Stomach (tissue), 9 donors: Measurements from ENCODE around the gene NOL8. TPM values are rescaled to one million over a fixed set of nuclear protein-coding genes. Genes with fewer than 3 reads are reported as not detected.

ENCODE experiments used
- DNase-seq, 2 donors: peaks; one replicate each; pipeline versions ENCODE4 v3.0.0 to v3.0.0-alpha.2; 2013 to 2019
- H3K27ac ChIP-seq, 5 donors: fragments of 200-600 bp in 4 of 5; sonication (generic) in 4 of 5; one replicate each; pipeline ENCODE4 v1.5.1; 2013 to 2019; ENCODE audit warnings: mild to moderate bottlenecking in 1 of 5, moderate library complexity in 1 of 5
- H3K27me3 ChIP-seq, 3 donors: fragments of 200-600 bp; sonication (generic); one replicate each; pipeline ENCODE4 v1.5.1; 2017 to 2019; ENCODE audit warnings: mixed run types in 1 of 3
- H3K36me3 ChIP-seq, 4 donors: fragments of 200-600 bp; sonication (generic); 1 replicate in 3 of 4; 2 replicates in 1 of 4; pipeline ENCODE4 v1.5.1; 2016 to 2019
- H3K4me1 ChIP-seq, 4 donors: fragments of 200-600 bp; sonication (generic); one replicate each; pipeline ENCODE4 v1.5.1; 2016 to 2019
- H3K4me3 ChIP-seq, 4 donors: fragments of 200-600 bp; sonication (generic) in 3 of 4; one replicate each; pipeline ENCODE4 v1.5.1; 2016 to 2019; ENCODE audit warnings: mild to moderate bottlenecking in 1 of 4
- H3K9me3 ChIP-seq, 4 donors: fragments of 200-600 bp; sonication (generic); one replicate each; pipeline ENCODE4 v1.5.1; 2016 to 2019
- CTCF ChIP-seq, 7 experiments: fragments of 450-650 bp in 4 of 7; fragments of 200-600 bp in 3 of 7; sonication (generic) in 3 of 7; IDR thresholded peaks; one replicate each; pipeline ENCODE4 v1.5.1; 2016 to 2019; ENCODE audit warnings: antibody characterized with exemption in 7 of 7, control low read depth in 2 of 7, mild to moderate bottlenecking in 1 of 7
- EP300 ChIP-seq: sonication (generic); formaldehyde crosslinking; IDR thresholded peaks from one replicate; pipeline ENCODE4 v1.6.1; 2017; ENCODE audit warnings: antibody characterized with exemption
- POLR2A ChIP-seq, 4 donors: fragments of 450-650 bp; IDR thresholded peaks; one replicate each; pipeline ENCODE4 v1.6.1; 2016; ENCODE audit warnings: antibody characterized with exemption in 4 of 4, control low read depth in 2 of 4, mild to moderate bottlenecking in 1 of 4, moderate library complexity in 1 of 4
- POLR2AphosphoS5 ChIP-seq, 3 donors: sonication (generic); formaldehyde crosslinking; IDR thresholded peaks; one replicate each; pipeline ENCODE4 v1.6.1; 2016; ENCODE audit warnings: antibody characterized with exemption in 3 of 3
- WGBS, 5 donors: extraction: QIAGEN DNeasy Blood & Tissue Kit in 3 of 5; methylation state at CpG; one replicate each; pipeline versions ENCODE4 v1.1.5 to v1.1.7; 2013 to 2018; 5-methylcytosine and 5-hydroxymethylcytosine counted together
- intact Hi-C: fragments of 100-400 bp; cut with DNase I; formaldehyde crosslinking; loops from one replicate; pipeline ENCODE4 v1.15.1; 2023; ENCODE audit warnings: low total_unique reads
- polyA plus RNA-seq, 3 donors: library from polyadenylated mRNA; stranded (reverse); fragments of 200-250 nt; gene quantifications; one replicate each; pipeline ENCODE4 v1.2.3, GENCODE V29; 2013
- total RNA-seq, 5 donors: library from RNA; depleted of rRNA; stranded (reverse); fragments of >200 nt; gene quantifications; one replicate each; pipeline versions ENCODE4 v1.1.0 to v1.2.3, GENCODE V29; 2014 to 2016
- donor health status: healthy with polysubstance abuse.
- donor health status: Bipolar disorder and iron deficiency.
- donor health status: healthy.

The NOL8 gene
- total and polyA plus RNA-seq, 8 donors = 11.9 to 75.4 (median 22.3) TPM

- WGBS, 5 donors = 36 to 74% (median 50%) methylated on average over 3 of the region's 3 CpGs
- H3K27me3 ChIP-seq = no peaks in the 10 kb centered on the region
- peaks cover 0 to 5% (median 2%) of the 10 kb centered on the region in 4 donors for H3K36me3 ChIP-seq
- DNase-seq = no peak
- peaks cover 0 to 7% (median 0%) of the 10 kb centered on the region in 4 donors for H3K4me1 ChIP-seq
- TF ChIP-seq POLR2AphosphoS5 (IDR thresholded peaks at IDR 0.05) (no peak), EP300 (no peak), CTCF (IDR thresholded peaks at IDR 0.05) (no peak), POLR2A (IDR thresholded peaks at IDR 0.05) (no peak)
- intact Hi-C loops = no loop called here
- H3K27ac ChIP-seq = no peak overlapping the region
- no peaks in the 10 kb centered on the region for H3K9me3 ChIP-seq
- no peak overlapping the region for H3K4me3 ChIP-seq
Measured at GRCh38 chr9:92332577-92333281, 7.6 kb upstream of the NOL8 start.

- Histone ChIP-seq H3K4me1 (peaks cover 10 to 41% (median 24%) of the 10 kb centered on the region in 4 donors), H3K9me3 (no peaks in the 10 kb centered on the region), H3K27ac (no peak overlapping the region), H3K27me3 (no peaks in the 10 kb centered on the region), H3K36me3 (peaks cover 0 to under 1% (median under 1%) of the 10 kb centered on the region in 4 donors), H3K4me3 (no peak overlapping the region)
- TF ChIP-seq POLR2A (IDR thresholded peaks at IDR 0.05) = no peak
- no peak for TF ChIP-seq EP300
- no peak for TF ChIP-seq CTCF (IDR thresholded peaks at IDR 0.05)
- no peak for TF ChIP-seq POLR2AphosphoS5 (IDR thresholded peaks at IDR 0.05)
- WGBS, 5 donors = 33 to 44% (median 40%) methylated on average over 2 of the region's 2 CpGs
- peak in 1 of 2 donors; percentile 66 for DNase-seq
- intact Hi-C loops = no loop called here
Measured at GRCh38 chr9:92328225-92328624, 3.1 kb upstream of the NOL8 start.

GRCh38 chr9:92327283-92327850 is 2.2 kb upstream of the NOL8 start:
- Histone ChIP-seq H3K4me1 (peaks cover 10 to 44% (median 24%) of the 10 kb centered on the region in 4 donors), H3K27me3 (no peaks in the 10 kb centered on the region), H3K9me3 (no peaks in the 10 kb centered on the region), H3K4me3 (no peak overlapping the region), H3K36me3 (peaks cover 0 to 9% (median 9%) of the 10 kb centered on the region in 4 donors), H3K27ac (no peak overlapping the region)
- intact Hi-C loops = no loop called here
- TF ChIP-seq POLR2A (IDR thresholded peaks at IDR 0.05) (no peak), CTCF (IDR thresholded peaks at IDR 0.05) (no peak), POLR2AphosphoS5 (IDR thresholded peaks at IDR 0.05) (no peak)
- DNase-seq = no peak
- WGBS, 5 donors = 69 to 82% (median 77%) methylated on average over 2 of the region's 2 CpGs

- Histone ChIP-seq H3K9me3 (no peaks in the 10 kb centered on the region), H3K4me1 (peaks cover 10 to 51% (median 26%) of the 10 kb centered on the region in 4 donors), H3K36me3 (peaks cover 6 to 23% (median 22%) of the 10 kb centered on the region in 4 donors), H3K4me3 (peak overlapping the region; percentile 74 to 86 (median 84)), H3K27ac (peak overlapping the region; percentile 84 to 98 (median 94)), H3K27me3 (no peaks in the 10 kb centered on the region)
- intact Hi-C loops = no loop called here
- no peak for DNase-seq
- TF ChIP-seq CTCF (IDR thresholded peaks at IDR 0.05) = no peak
- TF ChIP-seq POLR2A (IDR thresholded peaks at IDR 0.05) = no peak
- TF ChIP-seq EP300 = no peak
- 0 to 5% (median 1%) methylated on average over 13 to 30 of the region's 30 CpGs for WGBS, 5 donors
Measured at GRCh38 chr9:92325991-92326500, 896 bp upstream of the NOL8 start.
